Measurements from ENCODE around the gene NPPB.

The NPPB gene

GRCh38 chr1:11831945-11832725, 26.6 kb downstream of the NPPB start:
- no peak for DNase-seq

GRCh38 chr1:11828511-11828910, 30.2 kb downstream of the NPPB start:
- DNase-seq = no peak

GRCh38 chr1:11826946-11827345, 31.8 kb downstream of the NPPB start:
- DNase-seq = no peak

GRCh38 chr1:11825131-11825530, 33.6 kb downstream of the NPPB start:
- no peak for DNase-seq

- no peak for DNase-seq
Measured at GRCh38 chr1:11823366-11824137, 35.2 kb downstream of the NPPB start.

GRCh38 chr1:11822091-11822490, 36.7 kb downstream of the NPPB start:
- DNase-seq = no peak

- no peak for DNase-seq
Measured at GRCh38 chr1:11817192-11817591, 41.6 kb downstream of the NPPB start.

GRCh38 chr1:11813021-11813420, 45.7 kb downstream of the NPPB start:
- DNase-seq = no peak
